HEK293 (cell line): ENCODE data around the gene CELA2A.

Source experiments
- CTCF ChIA-PET: fragments of 350-600 bp; formaldehyde crosslinking; extraction: SDS; loops from one replicate; lab custom pipeline; 2021; ENCODE audit warnings: antibody characterized with exemption; lab: Yijun Ruan, JAX
- POLR2A ChIA-PET: fragments of 300-600 bp; formaldehyde crosslinking; extraction: SDS; loops from one replicate; lab custom pipeline; 2020; ENCODE audit warnings: antibody characterized with exemption, inconsistent platforms; lab: Yijun Ruan, JAX
- H3K27ac ChIP-seq: fragments of 200-500 bp; sonication (Bioruptor generic); 2 replicates; pipeline ENCODE4 v1.5.1; 2014; ENCODE audit warnings: low read depth, low read length, control low read depth, inconsistent platforms; ENCODE audit errors: extremely low read depth
- H3K36me3 ChIP-seq, 2 experiments: fragments of 200-500 bp in 1 of 2; sonication (Bioruptor generic) in 1 of 2; 1 replicate in 1 of 2; 2 replicates in 1 of 2; pipeline ENCODE4 v1.5.1; 2014 to 2017; ENCODE audit warnings: inconsistent platforms in 2 of 2, low read length in 2 of 2; ENCODE audit not compliant: control insufficient read depth in 2 of 2, insufficient read depth in 1 of 2
- H3K4me1 ChIP-seq: fragments of 200-500 bp; sonication (Bioruptor generic); 2 replicates; pipeline ENCODE4 v1.5.1; 2014; ENCODE audit warnings: mild to moderate bottlenecking, low read length, inconsistent platforms; ENCODE audit not compliant: control insufficient read depth, insufficient read depth
- H3K4me3 ChIP-seq: 2 replicates; pipeline ENCODE4 v1.5.1; 2011; ENCODE audit warnings: low read depth, mild to moderate bottlenecking, control low read depth, low read length, moderate library complexity
- H3K9me3 ChIP-seq: fragments of 200-500 bp; sonication (Bioruptor generic); 2 replicates; pipeline ENCODE4 v1.5.1; 2014; ENCODE audit warnings: low read depth, low read length, inconsistent platforms; ENCODE audit not compliant: control insufficient read depth, insufficient read depth
- BCL11B ChIP-seq: fragments of 450-650 bp; formaldehyde crosslinking; IDR thresholded peaks from 2 replicates; pipeline ENCODE4 v1.5.1; 2016; ENCODE audit warnings: low read depth, missing biosample characterization, missing genetic modification characterization
- EGR2 ChIP-seq: fragments of 450-650 bp; formaldehyde crosslinking; IDR thresholded peaks from 2 replicates; pipeline ENCODE4 v1.5.1; 2016; ENCODE audit warnings: low read depth, missing biosample characterization, missing genetic modification characterization
- KLF1 ChIP-seq: fragments of 450-650 bp; formaldehyde crosslinking; IDR thresholded peaks from 2 replicates; pipeline ENCODE4 v1.5.1; 2016; ENCODE audit warnings: missing biosample characterization, missing genetic modification characterization
- OSR2 ChIP-seq: fragments of 450-650 bp; formaldehyde crosslinking; IDR thresholded peaks from 2 replicates; pipeline ENCODE4 v1.5.1; 2016; ENCODE audit warnings: missing biosample characterization, missing genetic modification characterization
- PBX3 ChIP-seq: sonication (generic); formaldehyde crosslinking; IDR thresholded peaks from 2 replicates; pipeline ENCODE4 v1.8.1; 2022; ENCODE audit warnings: mild to moderate bottlenecking, moderate library complexity, missing genetic modification reagents
- PRDM4 ChIP-seq: fragments of 450-650 bp; formaldehyde crosslinking; IDR thresholded peaks from 2 replicates; pipeline ENCODE4 v1.5.1; 2017; ENCODE audit warnings: missing biosample characterization, missing genetic modification characterization
- REPIN1 ChIP-seq: fragments of 450-650 bp; formaldehyde crosslinking; IDR thresholded peaks from 2 replicates; pipeline ENCODE4 v1.5.1; 2017; ENCODE audit warnings: missing biosample characterization, missing genetic modification characterization, low read depth
- SP3 ChIP-seq: fragments of 450-650 bp; formaldehyde crosslinking; IDR thresholded peaks from 2 replicates; pipeline ENCODE4 v1.5.1; 2016; ENCODE audit warnings: missing biosample characterization, missing genetic modification characterization
- ZFHX2 ChIP-seq: fragments of 450-650 bp; formaldehyde crosslinking; conservative IDR thresholded peaks from 2 replicates; pipeline ENCODE4 v1.5.1; 2016; ENCODE audit warnings: missing biosample characterization, missing genetic modification characterization
- ZFP69B ChIP-seq: fragments of 450-650 bp; formaldehyde crosslinking; IDR thresholded peaks from 2 replicates; pipeline ENCODE4 v1.5.1; 2016; ENCODE audit warnings: missing biosample characterization, missing genetic modification characterization
- ZNF10 ChIP-seq: fragments of 450-650 bp; formaldehyde crosslinking; IDR thresholded peaks from 2 replicates; pipeline ENCODE4 v1.5.1; 2017; ENCODE audit warnings: missing biosample characterization, missing genetic modification characterization
- ZNF133 ChIP-seq: fragments of 450-650 bp; formaldehyde crosslinking; IDR thresholded peaks from 2 replicates; pipeline ENCODE4 v1.5.1; 2016; ENCODE audit warnings: missing biosample characterization, missing genetic modification characterization
- ZNF155 ChIP-seq: fragments of 450-650 bp; formaldehyde crosslinking; IDR thresholded peaks from 2 replicates; pipeline ENCODE4 v1.5.1; 2016; ENCODE audit warnings: missing biosample characterization, missing genetic modification characterization
- ZNF223 ChIP-seq: fragments of 450-650 bp; formaldehyde crosslinking; IDR thresholded peaks from 2 replicates; pipeline ENCODE4 v1.5.1; 2016; ENCODE audit warnings: missing biosample characterization, missing genetic modification characterization
- ZNF266 ChIP-seq: fragments of 450-650 bp; formaldehyde crosslinking; IDR thresholded peaks from 2 replicates; pipeline ENCODE4 v1.5.1; 2016; ENCODE audit warnings: missing biosample characterization, missing genetic modification characterization, low read depth
- ZNF292 ChIP-seq: fragments of 450-650 bp; formaldehyde crosslinking; IDR thresholded peaks from 2 replicates; pipeline ENCODE4 v1.5.1; 2016; ENCODE audit warnings: low read depth, missing biosample characterization, missing genetic modification characterization, borderline replicate concordance
- ZNF311 ChIP-seq: fragments of 450-650 bp; formaldehyde crosslinking; IDR thresholded peaks from 2 replicates; pipeline ENCODE4 v1.5.1; 2017; ENCODE audit warnings: missing biosample characterization, missing genetic modification characterization, borderline replicate concordance
- ZNF488 ChIP-seq: fragments of 450-650 bp; formaldehyde crosslinking; IDR thresholded peaks from 2 replicates; pipeline ENCODE4 v1.5.1; 2016; ENCODE audit warnings: missing biosample characterization, missing genetic modification characterization
- ZNF513 ChIP-seq: fragments of 450-650 bp; IDR thresholded peaks from 2 replicates; pipeline ENCODE4 v1.5.1; 2018; ENCODE audit warnings: missing biosample characterization, missing genetic modification characterization
- ZNF585B ChIP-seq: fragments of 450-650 bp; formaldehyde crosslinking; IDR thresholded peaks from 2 replicates; pipeline ENCODE4 v1.5.1; 2016; ENCODE audit warnings: missing biosample characterization, missing genetic modification characterization
- ZNF621 ChIP-seq: fragments of 450-650 bp; formaldehyde crosslinking; IDR thresholded peaks from 2 replicates; pipeline ENCODE4 v1.5.1; 2017; ENCODE audit warnings: missing biosample characterization, missing genetic modification characterization
- ZNF707 ChIP-seq: fragments of 450-650 bp; formaldehyde crosslinking; IDR thresholded peaks from 2 replicates; pipeline ENCODE4 v1.5.1; 2016; ENCODE audit warnings: missing biosample characterization, missing genetic modification characterization

CELA2A gene

GRCh38 chr1:15417059-15417934 lies 39.2 kb upstream of the CELA2A start:
- H3K4me3 ChIP-seq, result no peak overlapping the region
- H3K4me1 ChIP-seq, result no peaks in the 10 kb centered on the region
- no peak overlapping the region for H3K27ac ChIP-seq
- H3K36me3 ChIP-seq, result peaks cover 0 to 25% of the 10 kb centered on the region in 2 experiments; a peak in 1 of 3 replicates
- no peaks in the 10 kb centered on the region; the same call in 1 of the 2 replicates for H3K9me3 ChIP-seq
- ChIA-PET POLR2A (no interaction called here), CTCF (interaction anchor here (0.6 to 1.0 kb wide), 4 partner anchors 14 to 631 kb away, joined by 3 to 4 read pairs (median 4); no protein-coding TSS in a partner anchor)
- TF ChIP-seq ZNF266 (no peak), ZNF488 (no peak), ZNF311 (tag by site-specific recombination) (no peak), PRDM4 (no peak), ZFHX2 (0 out of 2 replicates have a peak, but pooled peaks have one; percentile 7), ZFP69B (no peak), EGR2 (tag by site-specific recombination) (peak; percentile 47; the same call in 1 of the 2 replicates), ZNF621 (tag by site-specific recombination) (no peak)

- H3K4me1 ChIP-seq, result no peaks in the 10 kb centered on the region
- ChIA-PET POLR2A (no interaction called here), CTCF (interaction anchor here (1.1 kb wide), 1 partner anchor 96 kb away, joined by 3 read pairs; no protein-coding TSS in a partner anchor)
Measured at GRCh38 chr1:15418806-15419515, 37.6 kb upstream of the CELA2A start.

More at GRCh38 chr1:15418806-15419515, 37.6 kb upstream of the CELA2A start:
- Histone ChIP-seq H3K27ac (no peak overlapping the region), H3K4me3 (no peak overlapping the region), H3K36me3 (peaks cover 0 to 18% of the 10 kb centered on the region in 2 experiments; a peak in 1 of 3 replicates), H3K9me3 (no peaks in the 10 kb centered on the region; the same call in 1 of the 2 replicates)
- no peak for TF ChIP-seq ZNF155
- no peak for TF ChIP-seq ZNF223 (tag by site-specific recombination)
- TF ChIP-seq ZNF707 (tag by site-specific recombination), result no peak
- no peak for TF ChIP-seq KLF1 (tag by site-specific recombination)
- no peak for TF ChIP-seq ZFHX2
- TF ChIP-seq PBX3 (CRISPR knock-in tag), result no peak
- TF ChIP-seq REPIN1, result no peak
- TF ChIP-seq EGR2 (tag by site-specific recombination), result no peak
- no peak for TF ChIP-seq ZNF513 (tag by site-specific recombination)
- no peak for TF ChIP-seq ZNF585B (tag by site-specific recombination)
- TF ChIP-seq ZNF292 (tag by site-specific recombination), result no peak
- TF ChIP-seq BCL11B (tag by site-specific recombination), result no peak
- TF ChIP-seq ZNF133 (tag by site-specific recombination), result no peak
- no peak for TF ChIP-seq ZNF10 (tag by site-specific recombination)
- TF ChIP-seq SP3 (tag by site-specific recombination), result no peak
- no peak for TF ChIP-seq OSR2 (tag by site-specific recombination)
